ENCODE data around the gene MSRB1.

The MSRB1 gene

DNA sequence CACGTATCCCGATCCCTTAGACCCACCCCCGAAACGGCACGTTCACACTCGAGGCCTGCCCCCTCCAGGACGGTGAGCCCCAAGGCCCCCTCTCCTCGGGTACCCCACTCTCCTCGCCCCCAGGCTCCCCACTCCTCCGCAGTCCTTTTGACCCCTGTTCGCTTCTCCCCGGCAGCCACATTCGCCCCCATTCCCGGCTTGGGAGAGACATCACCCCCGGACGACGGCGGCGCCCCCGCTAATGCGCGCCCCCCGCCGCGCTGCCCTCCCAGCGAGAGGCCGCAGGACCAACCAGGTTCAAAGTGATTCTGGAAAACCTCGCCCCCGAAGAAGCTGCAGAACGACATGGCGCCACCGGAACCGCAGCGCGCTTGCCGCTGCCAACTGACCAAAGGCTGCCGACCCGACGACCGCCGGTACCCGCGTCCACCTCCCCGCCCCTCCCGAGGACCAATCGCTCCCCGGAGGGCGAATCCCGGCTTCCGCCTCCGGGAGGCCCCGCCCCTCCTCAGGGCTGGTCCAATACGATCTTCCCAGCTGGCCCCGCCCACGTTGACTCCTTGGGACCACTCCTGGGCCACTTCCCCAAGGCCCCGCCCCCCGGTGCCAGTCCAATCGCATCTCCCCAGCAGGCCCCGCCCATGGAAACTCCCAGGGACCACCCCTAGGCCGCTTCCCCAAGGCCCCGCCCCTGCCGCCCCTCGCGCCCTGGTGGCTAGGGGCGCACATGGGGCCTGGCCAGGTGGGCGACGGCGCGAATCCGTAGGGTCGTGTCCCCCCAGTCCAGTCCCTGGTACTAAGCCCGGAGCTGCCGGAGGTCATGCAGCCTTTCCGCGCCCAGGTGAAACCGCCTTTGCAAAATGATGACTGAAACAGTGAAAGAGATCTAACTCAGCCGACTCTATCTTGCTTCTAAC lies at the start of gene MSRB1:
Gene MSRB1 (minus strand): TSS at position 390 of the 917 bp plus-strand sequence. CDS start 43 bp downstream, at position 347.
- DNase-seq = peak; percentile 92

DNA sequence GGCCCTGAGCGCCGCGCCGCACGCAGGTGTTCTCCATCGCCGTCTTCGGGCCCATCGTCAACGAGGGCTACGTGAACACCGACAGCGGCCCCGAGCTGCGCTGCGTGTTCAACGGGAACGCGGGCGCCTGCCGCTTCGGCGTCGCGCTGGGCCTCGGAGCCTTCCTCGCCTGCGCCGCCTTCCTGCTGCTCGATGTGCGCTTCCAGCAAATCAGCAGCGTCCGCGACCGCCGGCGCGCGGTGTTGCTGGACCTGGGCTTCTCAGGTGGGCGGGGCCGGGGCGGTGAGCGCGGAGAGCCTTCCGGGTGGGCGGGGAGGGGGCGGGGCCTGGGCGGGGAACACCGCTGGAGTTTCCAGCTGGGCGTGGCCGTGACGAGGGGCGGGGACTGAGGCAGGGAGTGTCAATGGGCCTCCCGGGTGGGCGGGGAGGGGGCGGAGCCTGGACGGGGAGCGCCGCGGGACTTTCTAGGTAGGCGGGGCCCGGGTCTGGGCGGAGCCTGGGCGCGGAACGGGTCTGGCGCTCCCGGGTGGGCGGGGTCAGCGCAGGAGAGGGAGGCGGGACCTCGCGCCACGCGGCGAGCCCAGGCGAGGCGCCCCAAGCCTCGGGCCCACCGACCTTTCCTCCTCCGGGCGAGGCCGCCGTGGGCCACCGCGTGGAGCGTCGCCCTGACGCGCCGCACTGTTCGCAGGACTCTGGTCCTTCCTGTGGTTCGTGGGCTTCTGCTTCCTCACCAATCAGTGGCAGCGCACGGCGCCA lies 49.1 kb upstream of the MSRB1 start:
- DNase-seq = peak; percentile 52

GRCh38 chr16:1991588-1991947 lies 48.6 kb upstream of the MSRB1 start:
- no peak for DNase-seq

DNA sequence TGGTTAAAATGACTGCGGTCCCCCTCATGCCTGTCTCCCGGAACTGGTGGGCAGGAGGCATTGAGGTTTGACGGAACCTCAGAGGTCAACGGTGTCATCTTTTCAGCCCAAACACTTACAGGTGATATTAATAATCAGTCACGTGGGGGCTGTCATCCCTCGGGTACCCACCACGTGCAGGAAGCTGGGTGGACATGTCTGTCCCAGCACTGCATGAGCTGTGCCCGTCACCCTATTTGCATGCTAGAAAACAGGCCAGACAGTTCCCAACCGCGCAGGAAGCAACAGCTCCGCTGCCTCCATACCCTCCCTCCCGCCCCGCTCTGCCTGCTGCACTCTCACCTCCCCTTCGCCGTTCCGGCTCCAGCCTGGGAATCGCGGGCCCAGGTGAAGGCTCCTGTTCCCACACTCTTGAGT lies 48.1 kb upstream of the MSRB1 start:
- no peak for DNase-seq

DNA sequence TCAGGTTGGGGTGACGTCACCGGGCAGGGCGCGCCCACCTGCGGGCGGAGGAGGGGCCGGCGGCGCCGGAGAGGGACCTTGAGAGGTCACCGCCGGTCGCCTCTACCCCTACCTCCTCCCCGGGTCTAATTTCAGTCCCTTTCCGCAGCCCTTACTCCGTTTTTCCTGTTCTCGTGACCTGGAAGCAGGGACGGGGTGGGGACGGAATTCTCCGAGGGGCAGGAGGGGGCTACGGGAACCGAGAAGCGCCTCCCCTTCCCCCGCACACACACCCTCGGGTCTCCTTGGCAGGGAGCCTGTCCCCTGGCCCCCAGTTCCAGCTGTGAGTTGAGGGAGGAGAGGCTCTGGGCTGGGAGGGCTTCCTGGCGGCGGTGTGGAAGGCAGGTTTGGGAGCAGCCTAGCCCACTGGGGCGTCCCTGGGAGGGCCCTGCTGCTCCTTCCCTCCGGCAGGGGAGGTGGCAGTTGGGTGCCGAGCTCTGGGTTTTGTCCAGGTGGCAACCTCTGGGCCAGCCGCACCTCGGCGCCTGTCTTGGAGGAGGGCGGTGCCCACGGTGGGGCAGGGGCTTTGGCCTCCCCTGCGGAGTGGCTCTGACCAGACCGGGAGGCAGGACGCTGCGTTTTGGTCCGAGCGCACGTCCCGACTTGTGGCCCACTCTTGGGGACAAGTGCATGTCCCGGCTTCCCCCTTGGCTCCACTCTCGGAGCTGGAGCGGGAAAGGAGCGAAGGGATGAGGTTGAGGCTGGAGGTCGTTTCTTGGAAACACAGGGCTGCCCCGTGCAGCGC lies 47.5 kb upstream of the MSRB1 start:
- DNase-seq = no peak

DNA sequence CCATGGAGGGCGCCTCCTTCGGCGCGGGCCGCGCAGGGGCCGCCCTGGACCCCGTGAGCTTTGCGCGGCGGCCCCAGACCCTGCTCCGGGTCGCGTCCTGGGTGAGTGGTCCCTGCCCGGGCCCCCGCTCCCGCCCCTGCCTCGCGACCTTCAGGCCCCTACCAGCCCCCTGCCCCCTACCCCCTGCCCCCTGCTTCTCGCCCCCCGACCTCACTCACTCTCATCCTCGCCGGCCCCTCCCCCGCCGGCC lies 47.0 kb upstream of the MSRB1 start:
- no peak for DNase-seq

- DNase-seq = no peak
Observed at GRCh38 chr16:1989209-1990100, 46.5 kb upstream of the MSRB1 start, which contains the start of gene SYNGR3. Gene SYNGR3, plus strand, starts transcription at chr16:1989970. Its CDS starts 133 bp downstream, at chr16:1990103.

DNA sequence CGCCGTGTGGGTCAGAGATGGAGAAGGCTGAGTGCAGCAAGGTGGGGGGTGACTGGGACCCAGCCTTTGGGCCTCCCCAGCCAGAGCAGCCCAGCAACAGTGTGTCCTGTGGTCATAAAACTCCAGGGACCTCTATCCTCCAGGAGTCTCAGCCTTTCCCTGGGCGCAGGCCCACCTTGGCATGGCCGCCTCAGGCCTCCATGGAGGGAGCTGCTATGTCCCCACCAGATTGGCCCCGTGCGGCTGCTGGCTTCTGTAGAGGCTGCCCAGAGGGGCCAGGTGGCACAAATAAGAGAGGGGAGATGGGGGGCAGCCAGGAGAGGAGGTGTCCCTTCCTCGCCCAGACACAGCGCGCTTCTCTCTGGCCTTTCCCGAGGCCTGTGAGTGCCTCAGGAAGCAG lies 44.2 kb upstream of the MSRB1 start:
- no peak for DNase-seq

DNA sequence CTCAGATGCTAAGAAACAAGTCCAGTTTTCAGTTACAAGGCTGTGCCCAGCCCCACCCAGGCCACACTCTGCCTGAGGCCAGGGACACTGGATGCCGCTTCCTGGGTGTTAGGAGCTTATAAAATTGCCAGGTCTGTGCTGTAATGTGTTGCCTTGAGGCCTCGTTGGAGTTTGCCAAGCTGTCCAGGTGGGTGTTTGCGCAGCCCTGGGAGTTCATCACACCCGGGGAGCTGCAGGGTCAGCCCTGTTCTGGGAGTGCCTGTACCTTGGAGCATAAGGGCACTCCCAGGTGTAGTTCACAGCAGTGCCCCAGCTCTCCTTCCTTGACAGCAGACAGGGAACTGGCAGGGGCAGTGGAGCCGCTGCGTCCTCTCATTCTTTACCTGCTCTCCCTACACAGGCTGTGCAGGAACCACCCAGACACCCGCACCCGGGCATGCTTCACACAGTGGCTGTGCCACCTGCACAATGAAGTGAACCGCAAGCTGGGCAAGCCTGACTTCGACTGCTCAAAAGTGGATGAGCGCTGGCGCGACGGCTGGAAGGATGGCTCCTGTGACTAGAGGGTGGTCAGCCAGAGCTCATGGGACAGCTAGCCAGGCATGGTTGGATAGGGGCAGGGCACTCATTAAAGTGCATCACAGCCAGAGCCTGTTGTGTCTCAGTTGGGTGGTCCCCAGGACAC lies 42.6 kb upstream of the MSRB1 start:
- DNase-seq = no peak

DNA sequence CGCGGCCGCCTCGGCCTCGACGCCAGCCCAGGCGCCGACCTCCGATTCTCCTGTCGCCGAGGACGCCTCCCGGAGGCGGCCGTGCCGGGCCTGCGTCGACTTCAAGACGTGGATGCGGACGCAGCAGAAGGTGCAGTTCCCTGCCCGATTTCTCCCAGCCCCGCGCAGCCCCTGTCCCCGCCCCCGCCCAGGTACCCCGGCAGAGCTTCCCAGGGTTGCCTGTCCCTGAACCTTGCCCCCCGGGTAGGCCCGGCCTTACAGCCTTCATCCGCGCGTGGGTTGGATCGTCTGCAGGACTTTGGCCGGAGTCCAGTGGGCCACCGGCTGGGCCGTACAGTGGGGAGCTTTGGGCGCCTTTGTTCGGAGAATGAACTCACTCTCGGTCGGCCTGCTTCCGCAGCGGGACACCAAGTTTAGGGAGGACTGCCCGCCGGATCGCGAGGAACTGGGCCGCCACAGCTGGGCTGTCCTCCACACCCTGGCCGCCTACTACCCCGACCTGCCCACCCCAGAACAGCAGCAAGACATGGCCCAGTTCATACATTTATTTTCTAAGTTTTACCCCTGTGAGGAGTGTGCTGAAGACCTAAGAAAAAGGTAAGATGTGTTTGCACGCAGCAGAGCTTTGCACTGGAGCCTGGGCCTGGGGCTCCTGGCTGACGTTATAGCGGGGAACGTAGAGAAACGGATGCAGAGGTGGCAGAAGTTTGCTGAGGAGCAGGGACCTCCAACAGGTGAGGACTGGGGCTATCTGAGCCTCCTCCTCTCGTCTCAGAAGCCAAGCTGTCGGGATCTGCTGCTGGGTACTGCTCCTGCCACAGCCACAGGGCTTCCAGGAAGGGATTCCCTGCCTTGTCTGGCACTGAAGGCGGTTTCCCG lies 41.6 kb upstream of the MSRB1 start:
- no peak for DNase-seq

GRCh38 chr16:1983544-1984346 lies 40.7 kb upstream of the MSRB1 start, which contains the start of gene GFER:
Gene GFER, plus strand, starts transcription at chr16:1984193. Its CDS starts 26 bp downstream, at chr16:1984219.
- peak; percentile 70 for DNase-seq

- no peak for DNase-seq
Observed at GRCh38 chr16:1982991-1983543, 40.1 kb upstream of the MSRB1 start.

GRCh38 chr16:1982013-1982433 lies 39.0 kb upstream of the MSRB1 start:
- no peak for DNase-seq

DNA sequence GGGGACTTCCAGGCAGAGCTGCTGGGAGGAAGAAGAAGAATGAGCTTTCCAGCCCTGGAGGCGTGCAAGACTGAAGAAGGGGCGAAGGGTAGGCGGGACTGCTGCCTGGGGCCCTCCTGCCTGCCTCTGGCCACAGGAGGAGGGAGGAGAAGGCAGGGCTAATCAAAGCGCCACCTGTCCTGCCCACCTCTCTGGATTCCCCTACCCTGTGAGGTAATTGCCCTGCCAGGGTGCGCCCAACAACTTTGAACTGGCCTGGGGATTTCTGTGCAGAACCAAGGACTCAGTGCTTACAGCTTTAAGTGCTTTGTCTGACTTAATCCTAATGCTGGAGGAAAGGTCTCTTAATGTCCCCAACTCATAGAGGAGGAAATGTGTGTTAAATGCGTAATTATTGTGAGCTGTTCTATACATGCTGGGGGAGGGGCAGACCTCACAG lies 38.4 kb upstream of the MSRB1 start, which contains the start of gene NOXO1:
Gene NOXO1 (minus strand): TSS at position 72 of the 439 bp plus-strand sequence. CDS start 290 bp downstream, outside the sequence.
- DNase-seq = no peak

- DNase-seq = no peak
Observed at GRCh38 chr16:1980770-1981087, 37.7 kb upstream of the MSRB1 start.

DNA sequence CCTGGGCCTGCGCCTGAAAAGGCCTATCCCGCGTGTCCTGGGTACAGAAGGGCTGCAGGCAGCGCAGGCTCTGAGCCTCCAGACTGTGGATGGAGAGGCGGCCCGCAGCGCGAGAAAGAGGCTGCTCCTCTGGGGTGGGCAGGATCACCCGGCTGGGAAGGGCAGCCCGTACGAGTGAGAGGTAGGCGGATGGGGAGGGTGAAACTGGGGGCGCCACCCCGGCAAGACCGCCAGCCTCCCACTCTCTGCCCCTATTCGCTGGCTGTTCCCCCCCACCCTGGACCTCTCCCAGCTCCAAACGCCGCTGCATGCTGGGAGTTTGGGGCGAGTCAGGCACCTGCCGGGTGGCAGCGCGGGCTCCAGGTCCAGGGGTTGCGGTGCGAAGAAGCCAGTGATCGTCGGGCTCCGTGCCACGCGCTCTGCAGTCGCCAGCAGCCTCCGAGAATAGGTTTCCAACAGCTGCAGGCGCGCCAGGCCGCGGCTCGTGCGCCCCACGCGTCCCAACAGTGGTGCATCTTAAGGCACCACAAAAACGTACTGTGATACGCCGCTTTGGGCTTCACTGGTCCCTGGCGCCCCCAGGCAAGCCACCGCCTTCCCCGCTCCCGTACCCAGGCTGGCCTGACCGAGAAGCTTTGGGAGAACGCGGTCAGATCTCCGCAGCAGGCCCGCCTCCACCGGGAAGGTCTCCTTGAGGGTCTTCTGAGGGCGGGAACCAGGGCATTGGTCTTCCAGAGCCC lies 37.2 kb upstream of the MSRB1 start:
- no peak for DNase-seq

GRCh38 chr16:1979271-1980029 lies 36.5 kb upstream of the MSRB1 start:
- DNase-seq = peak; percentile 47

Measured in NCI-H774 (cell line).